HG03135 (cell line): Measurements from ENCODE around the gene GBX1.

Source experiments
- ATAC-seq: cut with Tn5 transposase; IDR thresholded peaks from one replicate; pipeline ENCODE4 v1.9.1; 2021; ENCODE audit warnings: mild to moderate bottlenecking, moderate library complexity; ENCODE audit not compliant: unreplicated experiment

GBX1 gene

DNA sequence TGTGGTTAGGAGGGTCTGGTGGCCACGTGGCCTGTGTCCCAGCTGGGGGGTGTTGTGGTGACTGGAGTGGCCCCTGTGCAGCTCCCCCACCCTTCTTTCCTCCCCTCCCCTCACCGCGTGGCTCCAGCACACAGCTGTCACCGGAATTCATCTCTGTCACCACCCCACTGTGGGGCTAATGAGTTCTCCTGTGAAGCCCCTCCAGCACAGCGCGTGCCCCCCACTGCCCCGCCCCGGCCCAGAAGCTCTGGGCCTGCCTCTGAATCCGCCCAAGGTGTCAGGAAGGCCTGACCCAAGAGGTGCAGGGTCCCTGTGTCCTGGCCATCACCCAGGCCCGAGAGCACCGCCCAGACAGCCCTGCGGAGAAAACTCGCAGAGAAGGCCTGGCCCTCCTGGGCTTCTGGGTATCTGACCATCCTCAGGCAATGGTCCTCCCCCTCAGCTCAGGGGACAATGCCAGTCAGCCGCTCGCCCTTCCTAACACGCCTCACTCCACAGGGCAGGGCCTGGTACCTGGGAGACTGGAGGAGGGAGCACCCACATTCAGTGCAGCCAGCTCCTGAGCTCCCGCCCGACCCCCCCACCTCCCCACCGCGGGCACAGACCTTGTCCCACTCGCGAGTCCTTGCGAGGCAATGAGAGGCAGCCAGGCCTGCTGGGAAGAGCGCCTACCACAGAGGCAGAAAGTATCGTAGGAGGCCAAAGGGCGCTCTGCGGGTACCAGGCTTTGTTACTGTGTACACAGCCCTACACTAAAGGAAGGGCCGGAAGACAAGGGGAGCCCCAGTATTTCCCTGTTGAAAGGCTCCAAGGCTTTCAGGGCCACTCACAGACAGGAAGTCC lies 38.2 kb downstream of the GBX1 start:
- no peak for ATAC-seq

- no peak for ATAC-seq
Observed at GRCh38 chr7:151128716-151129115, 38.8 kb downstream of the GBX1 start.

DNA sequence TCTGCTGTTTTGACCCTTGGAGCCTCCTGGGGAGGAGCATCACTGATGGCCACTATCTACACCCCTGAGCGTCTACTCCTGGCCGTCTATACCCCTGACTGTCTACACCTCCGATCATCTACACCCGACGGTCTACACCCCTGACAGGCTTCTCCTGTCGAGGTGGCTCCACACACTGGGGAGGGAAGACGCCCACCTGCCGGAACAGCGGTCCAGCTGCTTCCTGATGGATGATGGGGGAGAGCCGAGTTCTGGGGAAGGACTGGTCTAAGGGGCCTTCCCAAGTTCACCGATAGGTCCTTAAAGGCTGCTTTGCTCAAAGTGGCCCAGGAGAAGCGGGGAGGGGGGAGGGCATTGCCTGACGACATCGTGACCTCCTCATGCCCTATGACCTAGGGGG lies 39.4 kb downstream of the GBX1 start:
- no peak for ATAC-seq

DNA sequence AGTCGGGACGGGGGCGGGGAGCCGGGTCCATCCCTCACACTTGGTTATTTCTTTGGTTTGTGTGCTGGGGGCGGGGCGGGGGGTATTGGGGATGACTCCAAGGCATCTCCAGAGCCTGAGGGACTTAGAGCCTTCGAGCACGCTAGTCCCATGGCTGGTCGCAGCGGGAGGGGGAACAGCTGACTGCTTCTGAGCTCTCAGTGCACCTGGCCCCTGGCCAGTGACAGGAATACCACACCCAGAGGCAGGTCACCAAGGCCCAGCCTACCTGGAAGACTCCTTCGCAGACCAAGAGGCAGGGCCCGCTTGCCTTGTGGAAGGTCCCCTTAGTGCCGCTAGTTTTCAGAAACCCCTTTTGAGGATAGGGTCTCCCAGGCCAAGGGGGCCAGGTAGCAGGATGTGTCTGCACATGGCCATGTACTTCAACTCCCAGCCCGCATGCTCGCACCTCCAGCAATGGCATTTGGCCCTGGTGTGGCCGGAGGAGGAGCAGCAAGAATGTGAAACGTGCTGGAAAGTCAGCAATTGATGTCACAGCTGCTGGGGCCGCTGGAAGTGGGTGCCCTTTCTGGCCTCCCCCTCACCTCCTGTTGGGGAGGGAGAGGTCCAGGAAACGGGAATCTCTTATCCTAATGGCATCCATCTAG lies 40.9 kb downstream of the GBX1 start:
- no peak for ATAC-seq

- no peak for ATAC-seq
Observed at GRCh38 chr7:151125846-151126481, 41.5 kb downstream of the GBX1 start.

DNA sequence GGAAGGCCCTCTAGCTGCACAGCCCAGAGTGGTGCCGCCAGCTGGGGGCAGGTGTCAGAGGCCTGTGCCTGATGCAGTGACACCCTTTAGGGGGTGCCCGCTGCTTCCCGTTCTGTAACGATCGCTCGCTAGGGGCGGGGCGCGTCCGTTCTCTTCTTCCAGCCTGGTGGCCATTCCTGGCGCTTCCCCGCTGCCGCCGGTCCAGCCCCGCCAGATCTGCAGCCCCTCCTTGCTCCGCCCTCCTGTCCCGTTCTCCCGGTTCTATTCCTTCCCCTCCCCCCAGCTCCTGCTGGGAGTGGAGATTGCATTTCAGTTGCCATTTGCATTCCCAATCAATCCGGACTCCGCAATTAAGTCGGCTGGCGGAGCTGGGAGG lies 42.0 kb downstream of the GBX1 start:
- no peak for ATAC-seq

GRCh38 chr7:151124899-151125399 lies 42.5 kb downstream of the GBX1 start:
- ATAC-seq = no peak

- no peak for ATAC-seq
Observed at GRCh38 chr7:151124481-151124880, 43.0 kb downstream of the GBX1 start.

- peak; percentile 93 for ATAC-seq
Observed at GRCh38 chr7:151123822-151124464, 43.6 kb downstream of the GBX1 start.

DNA sequence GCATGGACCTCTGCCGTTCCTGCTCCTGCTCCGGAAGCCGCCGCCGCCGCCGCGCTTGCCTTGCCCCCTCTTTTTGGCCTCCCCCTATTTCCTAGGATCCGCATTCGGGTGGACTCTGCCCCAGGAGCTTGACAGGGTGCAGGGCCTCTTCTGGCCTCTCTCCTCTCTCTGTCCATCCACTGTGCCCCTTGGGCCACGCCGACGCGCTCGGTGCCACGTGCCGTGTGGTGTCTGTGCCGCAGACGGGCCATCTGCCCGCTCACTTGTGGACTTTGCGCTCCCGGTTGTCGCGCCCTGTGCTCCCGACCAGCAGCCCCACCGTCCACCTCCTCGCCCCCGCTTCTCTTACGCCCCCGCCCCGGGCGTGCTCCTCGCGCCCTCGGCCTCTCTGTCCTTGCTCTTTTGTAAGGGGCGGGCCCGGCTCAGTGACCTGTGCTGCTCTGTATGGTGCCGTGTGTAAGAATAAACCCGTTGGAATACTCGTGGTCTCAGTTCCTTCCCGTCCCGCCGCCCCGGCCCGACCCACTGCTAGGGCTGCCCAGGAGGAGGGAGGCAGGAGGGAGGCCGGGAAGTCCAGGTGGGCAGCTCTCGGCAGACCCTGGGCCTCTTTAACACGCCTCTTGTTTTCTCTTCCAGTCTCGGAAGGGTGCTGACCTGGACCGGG lies 44.2 kb downstream of the GBX1 start:
- ATAC-seq = no peak

DNA sequence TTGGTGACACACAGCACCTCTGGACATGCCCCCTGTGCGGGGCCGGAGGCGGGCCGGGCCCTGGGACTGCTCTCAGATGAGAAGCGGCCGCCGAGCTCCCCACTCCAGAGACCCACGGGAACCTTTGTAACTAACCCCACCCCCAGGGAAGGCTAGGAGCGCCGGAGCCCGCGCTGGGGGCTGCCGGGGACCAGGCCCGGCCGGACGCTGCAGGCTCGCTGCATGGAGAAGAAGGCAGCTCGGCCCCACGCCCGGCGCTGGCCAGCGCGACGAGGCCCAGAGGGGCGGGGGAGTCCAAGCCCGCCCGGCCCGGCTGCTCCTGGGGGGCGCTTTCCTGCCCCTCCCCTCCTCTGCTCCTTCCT lies 44.7 kb downstream of the GBX1 start:
- no peak for ATAC-seq

GRCh38 chr7:151122276-151122675 lies 45.2 kb downstream of the GBX1 start:
- ATAC-seq = no peak

GRCh38 chr7:151121380-151122170 lies 45.9 kb downstream of the GBX1 start:
- no peak for ATAC-seq

DNA sequence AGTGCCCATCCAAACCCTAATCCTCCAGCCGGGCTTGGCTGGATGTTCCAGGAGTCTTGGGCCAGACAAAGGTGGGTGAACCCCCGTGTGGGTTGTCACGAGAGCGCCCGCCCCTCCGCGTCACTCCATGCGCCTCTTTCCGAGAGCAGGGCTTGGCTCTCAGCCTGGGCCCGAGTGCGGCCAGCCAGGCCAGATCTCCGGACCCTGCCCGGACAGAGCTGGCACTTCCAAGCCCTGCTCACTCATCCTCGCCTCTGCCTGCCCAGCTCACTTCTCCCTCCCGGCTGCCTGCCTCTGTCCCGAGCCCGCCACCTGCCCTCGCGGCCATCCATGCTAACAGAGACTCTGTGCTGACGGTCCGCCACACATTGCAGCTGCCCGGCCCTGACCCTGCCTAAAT lies 46.6 kb downstream of the GBX1 start:
- ATAC-seq = no peak

GRCh38 chr7:151119902-151120301 lies 47.6 kb downstream of the GBX1 start:
- ATAC-seq = no peak

- ATAC-seq = no peak
Observed at GRCh38 chr7:151119055-151119415, 48.5 kb downstream of the GBX1 start.

- ATAC-seq = no peak
Observed at GRCh38 chr7:151118108-151119054, 49.1 kb downstream of the GBX1 start.

DNA sequence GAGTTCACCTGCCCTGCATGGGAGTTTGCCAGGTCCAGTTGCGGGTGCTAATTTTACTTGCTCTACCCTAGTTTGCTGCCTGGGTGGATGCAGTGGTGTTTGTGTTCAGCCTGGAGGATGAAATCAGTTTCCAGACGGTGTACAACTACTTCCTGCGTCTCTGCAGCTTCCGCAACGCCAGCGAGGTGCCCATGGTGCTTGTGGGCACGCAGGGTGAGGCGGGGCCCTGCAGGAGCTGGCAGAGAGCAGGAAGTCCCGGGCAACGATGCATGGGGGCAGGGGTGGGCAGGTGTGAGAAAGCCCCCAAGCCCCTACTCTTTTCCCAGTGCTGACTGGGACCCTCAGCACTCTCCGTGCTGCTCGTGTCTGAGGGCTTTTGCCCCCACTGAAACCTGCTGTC lies 49.9 kb downstream of the GBX1 start:
- ATAC-seq = no peak
